WTC11 (cell line): Measurements from ENCODE around the gene RFLNA. TPM values are rescaled to one million over a fixed set of nuclear protein-coding genes. Genes with fewer than 3 reads are reported as not detected.

ENCODE experiments used
- ATAC-seq: fragments of 200-7000 bp; cut with Tn5 transposase; 2 replicates; pipeline ENCODE4 v1.10.0; 2021; ENCODE audit warnings: mild to moderate bottlenecking, moderate library complexity
- CTCF ChIA-PET: fragments of 300-600 bp; sonication (Branson Sonifier 250); formaldehyde crosslinking; loops from one replicate; lab custom pipeline; 2021; ENCODE audit warnings: antibody characterized with exemption; lab: Charles Lee
- POLR2A ChIA-PET: fragments of 350-600 bp; sonication (Branson Sonifier 250); formaldehyde crosslinking; loops from one replicate; lab custom pipeline; 2021; ENCODE audit warnings: antibody characterized with exemption; lab: Charles Lee
- DNase-seq: peaks from one replicate; pipeline ENCODE4 v3.0.0; 2021; ENCODE audit warnings: low spot score
- H3K27ac Mint-ChIP-seq: 2 replicates; pipeline ENCODE4 v1.8.0; 2021; ENCODE audit warnings: mixed read lengths
- H3K27me3 Mint-ChIP-seq: 2 replicates; pipeline ENCODE4 v1.8.0; 2021; ENCODE audit warnings: low read depth, mild to moderate bottlenecking, moderate library complexity, mixed read lengths
- H3K36me3 Mint-ChIP-seq: 2 replicates; pipeline ENCODE4 v1.8.0; 2021; ENCODE audit warnings: mixed read lengths
- H3K4me1 Mint-ChIP-seq: 2 replicates; pipeline ENCODE4 v1.8.0; 2022; ENCODE audit warnings: mixed read lengths
- H3K4me3 Mint-ChIP-seq: 2 replicates; pipeline ENCODE4 v1.8.0; 2021; ENCODE audit warnings: mild to moderate bottlenecking, moderate library complexity, mixed read lengths
- H3K9me3 Mint-ChIP-seq: 2 replicates; pipeline ENCODE4 v1.8.0; 2021; ENCODE audit warnings: mixed read lengths
- AFF4 ChIP-seq: sonication (generic); formaldehyde crosslinking; IDR thresholded peaks from 2 replicates; pipeline ENCODE4 v1.8.1; 2023; ENCODE audit warnings: mild to moderate bottlenecking, missing genetic modification reagents, borderline replicate concordance
- ATF2 ChIP-seq: sonication (generic); formaldehyde crosslinking; IDR thresholded peaks from 2 replicates; pipeline ENCODE4 v1.8.1; 2022; ENCODE audit warnings: low read depth, missing genetic modification reagents, borderline replicate concordance
- ATF3 ChIP-seq: sonication (generic); formaldehyde crosslinking; conservative IDR thresholded peaks from 2 replicates; pipeline ENCODE4 v1.8.1; 2022; ENCODE audit warnings: mild to moderate bottlenecking, missing genetic modification reagents
- E2F1 ChIP-seq: sonication (generic); formaldehyde crosslinking; IDR thresholded peaks from 2 replicates; pipeline ENCODE4 v1.8.0; 2022; ENCODE audit warnings: mild to moderate bottlenecking, missing genetic modification reagents
- FOXJ3 ChIP-seq: sonication (generic); formaldehyde crosslinking; IDR thresholded peaks from 2 replicates; pipeline ENCODE4 v1.9.0; 2021; ENCODE audit warnings: missing genetic modification reagents, mild to moderate bottlenecking, borderline replicate concordance
- FOXK1 ChIP-seq: sonication (generic); formaldehyde crosslinking; IDR thresholded peaks from 2 replicates; pipeline ENCODE4 v1.8.0; 2022; ENCODE audit warnings: mild to moderate bottlenecking, moderate library complexity, missing genetic modification reagents
- FOXP1 ChIP-seq: sonication (generic); formaldehyde crosslinking; IDR thresholded peaks from 2 replicates; pipeline ENCODE4 v1.8.0; 2022; ENCODE audit warnings: missing genetic modification reagents, mild to moderate bottlenecking, moderate library complexity, borderline replicate concordance
- GABPB1 ChIP-seq: sonication (generic); formaldehyde crosslinking; IDR thresholded peaks from 2 replicates; pipeline ENCODE4 v1.8.1; 2023; ENCODE audit warnings: mild to moderate bottlenecking, missing genetic modification reagents
- IRF1 ChIP-seq: sonication (generic); formaldehyde crosslinking; IDR thresholded peaks from 2 replicates; pipeline ENCODE4 v1.8.0; 2023; ENCODE audit warnings: missing genetic modification reagents
- IRF2 ChIP-seq: sonication (generic); formaldehyde crosslinking; IDR thresholded peaks from 2 replicates; pipeline ENCODE4 v1.8.0; 2022; ENCODE audit warnings: low read depth, missing genetic modification reagents, borderline replicate concordance
- MAX ChIP-seq: sonication (generic); formaldehyde crosslinking; IDR thresholded peaks from 2 replicates; pipeline ENCODE4 v1.8.0; 2022; ENCODE audit warnings: mild to moderate bottlenecking, missing genetic modification reagents
- NR3C1 ChIP-seq: sonication (generic); formaldehyde crosslinking; conservative IDR thresholded peaks from 2 replicates; pipeline ENCODE4 v1.8.1; 2023; ENCODE audit warnings: low read depth, mild to moderate bottlenecking, missing genetic modification reagents
- SP1 ChIP-seq: sonication (generic); formaldehyde crosslinking; conservative IDR thresholded peaks from 2 replicates; pipeline ENCODE4 v1.8.1; 2022; ENCODE audit warnings: missing genetic modification reagents
- ZBTB21 ChIP-seq: sonication (generic); formaldehyde crosslinking; IDR thresholded peaks from 2 replicates; pipeline ENCODE4 v1.8.1; 2023; ENCODE audit warnings: mild to moderate bottlenecking, missing genetic modification reagents, borderline replicate concordance
- ZNF138 ChIP-seq: sonication (generic); formaldehyde crosslinking; conservative IDR thresholded peaks from 2 replicates; pipeline ENCODE4 v1.8.1; 2022; ENCODE audit warnings: mild to moderate bottlenecking, moderate library complexity, missing genetic modification reagents
- ZNF263 ChIP-seq: sonication (generic); formaldehyde crosslinking; IDR thresholded peaks from 2 replicates; pipeline ENCODE4 v1.8.1; 2022; ENCODE audit warnings: low read depth, mild to moderate bottlenecking, moderate library complexity, missing genetic modification reagents
- ZNF317 ChIP-seq: sonication (generic); formaldehyde crosslinking; IDR thresholded peaks from 2 replicates; pipeline ENCODE4 v1.8.1; 2023; ENCODE audit warnings: low read depth, mild to moderate bottlenecking, moderate library complexity, missing genetic modification reagents, borderline replicate concordance
- ZNF423 ChIP-seq: fragments of 250-450 bp; sonication (Bioruptor Pico); IDR thresholded peaks from 2 replicates; pipeline ENCODE4 v2.1.2; 2022; ENCODE audit warnings: mild to moderate bottlenecking, moderate library complexity
- ZNF512 ChIP-seq: sonication (generic); formaldehyde crosslinking; IDR thresholded peaks from 2 replicates; pipeline ENCODE4 v1.8.1; 2022; ENCODE audit warnings: missing genetic modification reagents, borderline replicate concordance
- total RNA-seq: library from RNA; stranded (reverse); gene quantifications from 3 replicates; pipeline ENCODE4 v1.2.3, GENCODE V29; 2021

RFLNA gene
- total RNA-seq, 1 experiment from 2014 or later = 6.3 TPM

GRCh38 chr12:124314766-124315165, 19.9 kb downstream of the RFLNA start:
- TF ChIP-seq ZBTB21 (CRISPR knock-in tag) (no peak), ZNF512 (CRISPR knock-in tag) (no peak), FOXJ3 (CRISPR knock-in tag) (no peak), FOXP1 (CRISPR knock-in tag) (no peak)
- peaks cover 46% of the 10 kb centered on the region for H3K4me1 Mint-ChIP-seq
- H3K27ac Mint-ChIP-seq = no peak overlapping the region
- H3K4me3 Mint-ChIP-seq = no peak overlapping the region
- no peak for DNase-seq
- peaks cover 9% of the 10 kb centered on the region; the same call in 1 of the 2 replicates for H3K36me3 Mint-ChIP-seq
- H3K27me3 Mint-ChIP-seq = no peaks in the 10 kb centered on the region; the same call in 1 of the 2 replicates
- no peak for ATAC-seq
- POLR2A ChIA-PET = no interaction called here
- CTCF ChIA-PET = interaction anchor here (0.8 to 3.4 kb wide), 5 partner anchors 10 to 282 kb away, joined by 3 to 19 read pairs (median 12); no protein-coding TSS in a partner anchor
- H3K9me3 Mint-ChIP-seq = no peaks in the 10 kb centered on the region

- POLR2A ChIA-PET = no interaction called here
- CTCF ChIA-PET = interaction anchor here (0.8 to 3.4 kb wide), 9 partner anchors 11 to 283 kb away, joined by 3 to 19 read pairs (median 4); no protein-coding TSS in a partner anchor
- no peak for TF ChIP-seq NR3C1 (CRISPR knock-in tag)
- peak; percentile 26; the same call in 1 of the 2 replicates for TF ChIP-seq ZNF423 (CRISPR knock-in tag)
- no peak for TF ChIP-seq FOXJ3 (CRISPR knock-in tag)
- TF ChIP-seq IRF1 (CRISPR knock-in tag) = no peak
- TF ChIP-seq ZNF138 (CRISPR knock-in tag) = no peak
- TF ChIP-seq IRF2 (CRISPR knock-in tag) = no peak
- TF ChIP-seq ATF2 (CRISPR knock-in tag) = no peak
- peaks cover 46% of the 10 kb centered on the region for H3K4me1 Mint-ChIP-seq
- H3K36me3 Mint-ChIP-seq = peaks cover 9% of the 10 kb centered on the region; the same call in 1 of the 2 replicates
- no peaks in the 10 kb centered on the region for H3K9me3 Mint-ChIP-seq
- H3K4me3 Mint-ChIP-seq = no peak overlapping the region
- no peak for DNase-seq
- H3K27ac Mint-ChIP-seq = no peak overlapping the region
- ATAC-seq = no peak
- H3K27me3 Mint-ChIP-seq = no peaks in the 10 kb centered on the region; the same call in 1 of the 2 replicates
Observed at GRCh38 chr12:124315372-124316044, 20.6 kb downstream of the RFLNA start.

- no peaks in the 10 kb centered on the region for H3K9me3 Mint-ChIP-seq
- H3K27me3 Mint-ChIP-seq = no peaks in the 10 kb centered on the region; the same call in 1 of the 2 replicates
- POLR2A ChIA-PET = no interaction called here
- H3K27ac Mint-ChIP-seq = no peak overlapping the region
- H3K36me3 Mint-ChIP-seq = peaks cover 9% of the 10 kb centered on the region; the same call in 1 of the 2 replicates
- H3K4me1 Mint-ChIP-seq = peaks cover 46% of the 10 kb centered on the region
- CTCF ChIA-PET = interaction anchor here (0.6 to 3.4 kb wide), 10 partner anchors 10 to 284 kb away, joined by 3 to 40 read pairs (median 5); no protein-coding TSS in a partner anchor
- DNase-seq (no peak), ATAC-seq (no peak)
- no peak overlapping the region for H3K4me3 Mint-ChIP-seq
- TF ChIP-seq FOXK1 (CRISPR knock-in tag) (no peak), ZNF317 (CRISPR knock-in tag) (no peak), MAX (CRISPR knock-in tag) (no peak), AFF4 (CRISPR knock-in tag) (no peak), SP1 (CRISPR knock-in tag) (no peak), ZNF263 (no peak), ATF3 (CRISPR knock-in tag) (no peak), GABPB1 (CRISPR knock-in tag) (no peak), E2F1 (CRISPR knock-in tag) (no peak)
Observed at GRCh38 chr12:124316257-124316900, 21.5 kb downstream of the RFLNA start.
